H1 (cell line): ENCODE data around the gene TWNK.

Experiments used
- BACH1 ChIP-seq: IDR thresholded peaks from 2 replicates; pipeline ENCODE4 v1.6.1; 2012; ENCODE audit warnings: low read length, improper control_type of control experiment
- CEBPB ChIP-seq: IDR thresholded peaks from 2 replicates; pipeline ENCODE4 v1.6.1; 2012; ENCODE audit warnings: low read depth, low read length
- EP300 ChIP-seq, 2 experiments: IDR thresholded peaks; 1 replicate in 1 of 2; 2 replicates in 1 of 2; pipeline ENCODE4 v1.6.1; 2011 to 2012; ENCODE audit warnings: low read depth in 2 of 2, low read length in 2 of 2, mild to moderate bottlenecking in 2 of 2, borderline replicate concordance in 1 of 2, inconsistent platforms in 1 of 2, moderate library complexity in 1 of 2
- EZH2 ChIP-seq: fragments of 200-600 bp; sonication (generic); IDR thresholded peaks from 2 replicates; pipeline ENCODE4 v1.7.1; 2012; ENCODE audit warnings: low read depth, mild to moderate bottlenecking, moderate library complexity, low read length, inconsistent platforms; ENCODE audit not compliant: severe bottlenecking
- KDM1A ChIP-seq: fragments of 200-600, 300-600 bp; sonication (generic); IDR thresholded peaks from 2 replicates; pipeline ENCODE4 v1.7.1; 2016; ENCODE audit warnings: mild to moderate bottlenecking, low read length, borderline replicate concordance
- NANOG ChIP-seq: IDR thresholded peaks from 2 replicates; pipeline ENCODE4 v1.6.1; 2011; ENCODE audit warnings: low read length, low read depth, mild to moderate bottlenecking, inconsistent platforms; ENCODE audit not compliant: insufficient read depth, poor library complexity, severe bottlenecking
- POLR2A ChIP-seq, 2 experiments: IDR thresholded peaks; 1 replicate in 1 of 2; 2 replicates in 1 of 2; pipeline ENCODE4 v1.6.1; 2011; ENCODE audit warnings: low read depth in 2 of 2, low read length in 2 of 2, mild to moderate bottlenecking in 2 of 2; ENCODE audit errors: control extremely low read depth in 1 of 2
- RNF2 ChIP-seq: fragments of 200-900, 300-1000 bp; sonication (generic); IDR thresholded peaks from 2 replicates; pipeline ENCODE4 v1.7.1; 2016; ENCODE audit warnings: borderline replicate concordance, low read depth, mild to moderate bottlenecking, antibody characterized with exemption, low read length; ENCODE audit not compliant: poor library complexity, severe bottlenecking; ENCODE audit errors: missing control alignments
- SIN3A ChIP-seq, 2 experiments: IDR thresholded peaks in 1 of 2; conservative IDR thresholded peaks in 1 of 2; 2 replicates each; pipeline ENCODE4 v1.6.1; 2011 to 2012; ENCODE audit warnings: low read length in 2 of 2, improper control_type of control experiment in 1 of 2, low read depth in 1 of 2, mild to moderate bottlenecking in 1 of 2
- YY1 ChIP-seq: IDR thresholded peaks from 2 replicates; pipeline ENCODE4 v1.6.1; 2011; ENCODE audit warnings: low read depth, mild to moderate bottlenecking, low read length
- ZNF274 ChIP-seq: IDR thresholded peaks from 2 replicates; pipeline ENCODE4 v1.7.0; 2012; ENCODE audit warnings: low read length, borderline replicate concordance; ENCODE audit errors: extremely low read depth
- TF ChIP-seq, protein P1 (sequence below), 3 experiments: IDR thresholded peaks; 1 replicate in 2 of 3; 2 replicates in 1 of 3; pipeline versions ENCODE4 v1.5.1 to v1.6.1; 2011; ENCODE audit warnings: low read length in 3 of 3, mild to moderate bottlenecking in 3 of 3, inconsistent platforms in 2 of 3, low read depth in 1 of 3, moderate library complexity in 1 of 3; ENCODE audit not compliant: insufficient read depth in 1 of 3; ENCODE audit errors: control extremely low read depth in 1 of 3
- TF ChIP-seq, protein P2 (sequence below): IDR thresholded peaks from 2 replicates; pipeline ENCODE4 v1.6.1; 2011; ENCODE audit warnings: low read depth, mild to moderate bottlenecking, low read length; ENCODE audit not compliant: insufficient read depth
- TF ChIP-seq, protein P3 (sequence below): IDR thresholded peaks from 2 replicates; pipeline ENCODE4 v1.6.1; 2012; ENCODE audit warnings: inconsistent platforms

DNA sequence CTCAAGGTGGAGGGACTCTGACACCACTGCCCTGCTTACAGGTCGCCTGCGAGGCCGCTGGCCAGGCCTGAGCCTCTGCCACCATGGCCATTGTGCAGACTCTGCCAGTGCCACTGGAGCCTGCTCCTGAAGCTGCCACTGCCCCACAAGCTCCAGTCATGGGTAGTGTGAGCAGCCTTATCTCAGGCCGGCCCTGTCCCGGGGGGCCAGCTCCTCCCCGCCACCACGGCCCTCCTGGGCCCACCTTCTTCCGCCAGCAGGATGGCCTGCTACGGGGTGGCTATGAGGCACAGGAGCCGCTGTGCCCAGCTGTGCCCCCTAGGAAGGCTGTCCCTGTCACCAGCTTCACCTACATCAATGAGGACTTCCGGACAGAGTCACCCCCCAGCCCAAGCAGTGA, 15.1 kb downstream of the TWNK start:
- TF ChIP-seq SIN3A (conservative IDR thresholded peaks at IDR 0.05 in 1 of 2, IDR thresholded peaks at IDR 0.05 in 1 of 2; ENCODE audit: low read depth in 1 of 2, low read length in 2 of 2): no peak
- TF ChIP-seq CEBPB: no peak
- no peak for TF ChIP-seq EP300 (IDR thresholded peaks at IDR 0.05; ENCODE audit: borderline replicate concordance in 1 of 2, low read depth in 2 of 2, low read length in 2 of 2)
- TF ChIP-seq, protein P1, sequence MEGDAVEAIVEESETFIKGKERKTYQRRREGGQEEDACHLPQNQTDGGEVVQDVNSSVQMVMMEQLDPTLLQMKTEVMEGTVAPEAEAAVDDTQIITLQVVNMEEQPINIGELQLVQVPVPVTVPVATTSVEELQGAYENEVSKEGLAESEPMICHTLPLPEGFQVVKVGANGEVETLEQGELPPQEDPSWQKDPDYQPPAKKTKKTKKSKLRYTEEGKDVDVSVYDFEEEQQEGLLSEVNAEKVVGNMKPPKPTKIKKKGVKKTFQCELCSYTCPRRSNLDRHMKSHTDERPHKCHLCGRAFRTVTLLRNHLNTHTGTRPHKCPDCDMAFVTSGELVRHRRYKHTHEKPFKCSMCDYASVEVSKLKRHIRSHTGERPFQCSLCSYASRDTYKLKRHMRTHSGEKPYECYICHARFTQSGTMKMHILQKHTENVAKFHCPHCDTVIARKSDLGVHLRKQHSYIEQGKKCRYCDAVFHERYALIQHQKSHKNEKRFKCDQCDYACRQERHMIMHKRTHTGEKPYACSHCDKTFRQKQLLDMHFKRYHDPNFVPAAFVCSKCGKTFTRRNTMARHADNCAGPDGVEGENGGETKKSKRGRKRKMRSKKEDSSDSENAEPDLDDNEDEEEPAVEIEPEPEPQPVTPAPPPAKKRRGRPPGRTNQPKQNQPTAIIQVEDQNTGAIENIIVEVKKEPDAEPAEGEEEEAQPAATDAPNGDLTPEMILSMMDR (IDR thresholded peaks at IDR 0.05; ENCODE audit: control extremely low read depth in 1 of 3, insufficient read depth in 1 of 3, low read depth in 1 of 3, low read length in 3 of 3): no peak
- TF ChIP-seq BACH1: no peak
- no peak for TF ChIP-seq ZNF274
- TF ChIP-seq, protein P2, sequence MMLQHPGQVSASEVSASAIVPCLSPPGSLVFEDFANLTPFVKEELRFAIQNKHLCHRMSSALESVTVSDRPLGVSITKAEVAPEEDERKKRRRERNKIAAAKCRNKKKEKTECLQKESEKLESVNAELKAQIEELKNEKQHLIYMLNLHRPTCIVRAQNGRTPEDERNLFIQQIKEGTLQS: no peak
- TF ChIP-seq, protein P3, sequence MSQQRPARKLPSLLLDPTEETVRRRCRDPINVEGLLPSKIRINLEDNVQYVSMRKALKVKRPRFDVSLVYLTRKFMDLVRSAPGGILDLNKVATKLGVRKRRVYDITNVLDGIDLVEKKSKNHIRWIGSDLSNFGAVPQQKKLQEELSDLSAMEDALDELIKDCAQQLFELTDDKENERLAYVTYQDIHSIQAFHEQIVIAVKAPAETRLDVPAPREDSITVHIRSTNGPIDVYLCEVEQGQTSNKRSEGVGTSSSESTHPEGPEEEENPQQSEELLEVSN: no peak
- TF ChIP-seq EZH2: no peak
- TF ChIP-seq POLR2A (IDR thresholded peaks at IDR 0.05; ENCODE audit: control extremely low read depth in 1 of 2, low read depth in 2 of 2, low read length in 2 of 2): no peak
- TF ChIP-seq KDM1A: no peak
- TF ChIP-seq RNF2: no peak
- TF ChIP-seq YY1: no peak
- no peak for TF ChIP-seq NANOG
